Measurements from ENCODE around the gene TOB2.

Gene TOB2

DNA sequence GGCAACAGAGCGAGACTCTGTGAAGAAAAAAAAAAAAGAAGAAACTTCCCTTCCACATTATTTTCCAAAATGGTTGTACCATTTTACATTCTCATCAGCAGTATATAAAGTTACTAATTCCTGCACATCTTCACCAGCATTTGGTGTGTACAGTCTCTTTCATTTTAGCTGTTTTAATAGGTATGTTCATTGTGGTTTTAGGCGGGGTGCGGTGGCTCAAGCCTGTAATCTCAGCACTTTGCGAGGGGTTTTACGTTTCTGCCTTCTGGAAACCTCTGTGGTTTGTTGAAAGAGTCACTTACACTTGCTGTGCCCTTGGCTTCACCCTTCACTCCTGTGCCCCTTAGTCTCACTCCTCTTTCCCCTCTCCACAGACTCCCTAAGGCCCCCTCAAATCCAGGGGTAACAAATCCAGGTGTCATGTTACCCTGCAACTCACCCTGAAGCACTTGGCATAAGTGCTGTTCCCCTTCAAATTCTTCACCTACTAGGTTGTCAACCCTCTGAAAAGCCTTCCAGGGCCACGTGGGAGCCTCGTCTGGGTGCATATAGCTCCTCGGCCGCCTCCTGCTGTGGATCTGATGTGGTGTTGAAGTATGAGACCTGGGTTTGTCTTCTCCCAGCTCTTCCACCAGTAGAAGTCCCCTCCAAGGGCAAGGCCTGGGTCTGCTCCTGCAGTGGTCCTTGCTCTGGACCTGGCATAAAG is 20.8 kb downstream of the TOB2 start:
- no peak overlapping the region for H3K4me3 ChIP-seq (replicated peaks; ENCODE audit: insufficient read depth, low read length)
- H3K27ac ChIP-seq (replicated peaks) = no peak overlapping the region
- no peak for TF ChIP-seq POLR2AphosphoS5 (IDR thresholded peaks at IDR 0.05; ENCODE audit: low read depth)
- no peak for TF ChIP-seq SPI1 (IDR thresholded peaks at IDR 0.05; ENCODE audit: borderline replicate concordance, low read depth)
- TF ChIP-seq CTCF (IDR thresholded peaks at IDR 0.05; ENCODE audit: insufficient read depth, low read length) = no peak
- TF ChIP-seq, protein P1, sequence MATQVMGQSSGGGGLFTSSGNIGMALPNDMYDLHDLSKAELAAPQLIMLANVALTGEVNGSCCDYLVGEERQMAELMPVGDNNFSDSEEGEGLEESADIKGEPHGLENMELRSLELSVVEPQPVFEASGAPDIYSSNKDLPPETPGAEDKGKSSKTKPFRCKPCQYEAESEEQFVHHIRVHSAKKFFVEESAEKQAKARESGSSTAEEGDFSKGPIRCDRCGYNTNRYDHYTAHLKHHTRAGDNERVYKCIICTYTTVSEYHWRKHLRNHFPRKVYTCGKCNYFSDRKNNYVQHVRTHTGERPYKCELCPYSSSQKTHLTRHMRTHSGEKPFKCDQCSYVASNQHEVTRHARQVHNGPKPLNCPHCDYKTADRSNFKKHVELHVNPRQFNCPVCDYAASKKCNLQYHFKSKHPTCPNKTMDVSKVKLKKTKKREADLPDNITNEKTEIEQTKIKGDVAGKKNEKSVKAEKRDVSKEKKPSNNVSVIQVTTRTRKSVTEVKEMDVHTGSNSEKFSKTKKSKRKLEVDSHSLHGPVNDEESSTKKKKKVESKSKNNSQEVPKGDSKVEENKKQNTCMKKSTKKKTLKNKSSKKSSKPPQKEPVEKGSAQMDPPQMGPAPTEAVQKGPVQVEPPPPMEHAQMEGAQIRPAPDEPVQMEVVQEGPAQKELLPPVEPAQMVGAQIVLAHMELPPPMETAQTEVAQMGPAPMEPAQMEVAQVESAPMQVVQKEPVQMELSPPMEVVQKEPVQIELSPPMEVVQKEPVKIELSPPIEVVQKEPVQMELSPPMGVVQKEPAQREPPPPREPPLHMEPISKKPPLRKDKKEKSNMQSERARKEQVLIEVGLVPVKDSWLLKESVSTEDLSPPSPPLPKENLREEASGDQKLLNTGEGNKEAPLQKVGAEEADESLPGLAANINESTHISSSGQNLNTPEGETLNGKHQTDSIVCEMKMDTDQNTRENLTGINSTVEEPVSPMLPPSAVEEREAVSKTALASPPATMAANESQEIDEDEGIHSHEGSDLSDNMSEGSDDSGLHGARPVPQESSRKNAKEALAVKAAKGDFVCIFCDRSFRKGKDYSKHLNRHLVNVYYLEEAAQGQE (IDR thresholded peaks at IDR 0.05; ENCODE audit: insufficient replicate concordance, low read depth) = no peak
- no peak for TF ChIP-seq GABPA (IDR thresholded peaks at IDR 0.05; ENCODE audit: low read depth)
- no peak for DNase-seq (ENCODE audit: low read depth in 1 of 2, low spot score in 1 of 2)
- H3K27me3 ChIP-seq (ENCODE audit: insufficient read depth, poor library complexity, severe bottlenecking) = no peaks in the 10 kb centered on the region

DNA sequence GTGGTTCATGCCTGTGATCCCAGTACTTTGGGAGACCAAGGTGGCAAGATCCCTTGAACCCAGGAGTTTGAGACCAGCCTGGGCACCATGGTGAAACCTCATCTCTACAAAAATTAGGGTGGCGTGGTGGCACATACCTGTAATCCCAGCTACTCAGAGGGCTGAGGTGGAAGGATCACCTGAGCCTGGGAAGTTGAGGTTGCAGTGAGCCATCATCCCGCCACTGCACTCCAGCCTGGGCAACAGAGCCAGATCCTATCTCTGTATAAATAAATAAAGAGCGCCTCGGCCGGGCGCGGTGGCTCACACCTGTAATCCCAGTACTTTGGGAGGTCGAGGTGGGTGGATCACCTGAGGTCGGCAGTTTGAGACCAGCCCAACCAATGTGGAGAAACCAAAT is 27.9 kb downstream of the TOB2 start:
- DNase-seq (ENCODE audit: low read depth in 1 of 2, low spot score in 1 of 2) = no peak
- H3K27ac ChIP-seq (replicated peaks) = no peak overlapping the region
- TF ChIP-seq, protein P1 (IDR thresholded peaks at IDR 0.05; ENCODE audit: insufficient replicate concordance, low read depth) = no peak
- no peak overlapping the region for H3K4me3 ChIP-seq (replicated peaks; ENCODE audit: insufficient read depth, low read length)
- H3K27me3 ChIP-seq (ENCODE audit: insufficient read depth, poor library complexity, severe bottlenecking) = no peaks in the 10 kb centered on the region

DNA sequence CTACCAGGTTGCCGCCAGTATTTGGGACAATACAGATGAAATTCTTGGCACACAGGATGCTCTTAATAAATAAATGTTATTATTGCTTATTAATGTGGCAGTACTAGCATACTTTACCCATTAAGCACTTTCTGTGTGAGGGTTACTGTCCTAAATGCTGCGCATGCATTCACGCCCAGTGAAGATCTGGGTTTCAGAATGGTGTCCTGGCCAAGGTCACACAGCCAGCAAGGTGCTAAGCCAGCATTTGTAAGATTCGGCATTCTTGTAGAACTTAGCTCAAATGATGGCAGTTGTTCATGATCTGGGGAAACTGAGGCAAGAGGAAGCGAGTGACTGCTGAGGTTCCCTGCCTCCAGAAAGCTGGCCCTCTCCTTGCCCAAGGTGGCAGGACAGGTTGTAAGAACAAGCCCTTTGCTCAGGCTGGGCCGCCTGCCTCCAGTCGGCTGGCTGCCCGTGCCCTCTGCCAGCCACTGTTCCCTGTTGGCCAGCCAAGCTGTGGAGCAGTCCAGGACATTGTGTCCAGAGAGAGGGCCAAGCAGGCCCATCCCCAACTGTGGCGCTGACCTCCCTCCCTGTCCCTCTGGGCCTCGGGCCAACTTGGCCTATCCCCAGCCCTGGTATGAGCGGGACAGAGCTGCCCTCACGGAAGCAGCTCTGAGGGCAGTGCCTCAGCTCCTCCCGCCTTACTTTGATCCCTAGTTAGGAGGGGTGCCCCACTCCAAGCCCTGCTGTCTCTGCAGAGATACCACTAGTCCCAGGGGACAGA is 28.8 kb downstream of the TOB2 start:
- no peak overlapping the region for H3K27ac ChIP-seq (replicated peaks)
- no peak for DNase-seq (ENCODE audit: low read depth in 1 of 2, low spot score in 1 of 2)
- no peak overlapping the region for H3K4me3 ChIP-seq (replicated peaks; ENCODE audit: insufficient read depth, low read length)
- TF ChIP-seq CTCF (IDR thresholded peaks at IDR 0.05; ENCODE audit: insufficient read depth, low read length) (no peak), POLR2AphosphoS5 (IDR thresholded peaks at IDR 0.05; ENCODE audit: low read depth) (no peak)
- TF ChIP-seq, protein P1 (IDR thresholded peaks at IDR 0.05; ENCODE audit: insufficient replicate concordance, low read depth) = no peak
- H3K27me3 ChIP-seq (ENCODE audit: insufficient read depth, poor library complexity, severe bottlenecking) = no peaks in the 10 kb centered on the region
